BE2C (cell line): ENCODE measurements around the gene FAM89A.

ENCODE experiments used
- DNase-seq: peaks from one replicate; pipeline ENCODE4 v3.0.0-alpha.2; 2020
- H3K27me3 ChIP-seq: fragments of 250-450 bp; sonication (Bioruptor Pico); 2 replicates; pipeline ENCODE4 v1.5.1; 2020; ENCODE audit warnings: mild to moderate bottlenecking
- H3K36me3 ChIP-seq: fragments of 250-450 bp; sonication (Bioruptor Pico); 2 replicates; pipeline ENCODE4 v1.5.1; 2020; ENCODE audit warnings: mild to moderate bottlenecking
- H3K4me1 ChIP-seq: fragments of 250-450 bp; sonication (Bioruptor Pico); 2 replicates; pipeline ENCODE4 v1.5.1; 2020
- H3K4me3 ChIP-seq: 2 replicates; pipeline ENCODE4 v1.5.1; 2011; ENCODE audit warnings: low read depth, low read length
- H3K9me3 ChIP-seq: fragments of 250-450 bp; sonication (Bioruptor Pico); 2 replicates; pipeline ENCODE4 v1.5.1; 2020
- CTCF ChIP-seq: IDR thresholded peaks from 2 replicates; pipeline ENCODE4 v1.5.1; 2012; ENCODE audit warnings: mild to moderate bottlenecking, low read depth, low read length

FAM89A gene

GRCh38 chr1:230983811-230984210 is 56.2 kb downstream of the FAM89A start:
- H3K9me3 ChIP-seq, result no peaks in the 10 kb centered on the region
- DNase-seq, result no peak
- no peaks in the 10 kb centered on the region for H3K27me3 ChIP-seq
- H3K4me3 ChIP-seq, result no peak overlapping the region
- H3K4me1 ChIP-seq, result no peaks in the 10 kb centered on the region
- no peaks in the 10 kb centered on the region for H3K36me3 ChIP-seq
- no peak for TF ChIP-seq CTCF

GRCh38 chr1:230982696-230983095 is 57.4 kb downstream of the FAM89A start:
- Histone ChIP-seq H3K4me3 (no peak overlapping the region), H3K27me3 (no peaks in the 10 kb centered on the region), H3K4me1 (no peaks in the 10 kb centered on the region), H3K9me3 (no peaks in the 10 kb centered on the region), H3K36me3 (no peaks in the 10 kb centered on the region)
- no peak for TF ChIP-seq CTCF
- DNase-seq, result no peak

GRCh38 chr1:230979952-230980351 is 60.1 kb downstream of the FAM89A start:
- TF ChIP-seq CTCF, result no peak
- peak overlapping the region; percentile 89 for H3K4me3 ChIP-seq
- H3K9me3 ChIP-seq, result no peaks in the 10 kb centered on the region
- no peak for DNase-seq
- H3K27me3 ChIP-seq, result no peaks in the 10 kb centered on the region
- no peaks in the 10 kb centered on the region for H3K4me1 ChIP-seq
- H3K36me3 ChIP-seq, result no peaks in the 10 kb centered on the region

DNA sequence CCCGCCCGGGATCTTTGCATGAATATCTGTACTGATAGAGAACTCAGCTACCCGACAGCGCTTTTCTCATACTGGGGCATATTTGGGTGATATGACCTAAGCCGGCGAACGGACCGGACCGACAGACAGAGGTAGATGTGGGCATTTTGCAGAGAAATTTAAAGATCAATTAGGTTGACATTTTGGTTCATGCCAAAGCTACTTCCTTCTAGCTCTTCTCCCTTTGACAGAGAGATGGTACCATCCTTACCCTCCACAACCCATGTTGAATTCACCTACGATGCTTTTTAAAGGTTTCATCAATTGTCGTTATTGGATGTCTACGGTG is 60.7 kb downstream of the FAM89A start:
- H3K4me1 ChIP-seq, result no peaks in the 10 kb centered on the region
- H3K4me3 ChIP-seq, result peak overlapping the region; percentile 89
- no peaks in the 10 kb centered on the region for H3K9me3 ChIP-seq
- DNase-seq, result no peak
- H3K36me3 ChIP-seq, result no peaks in the 10 kb centered on the region
- no peaks in the 10 kb centered on the region for H3K27me3 ChIP-seq
- no peak for TF ChIP-seq CTCF

DNA sequence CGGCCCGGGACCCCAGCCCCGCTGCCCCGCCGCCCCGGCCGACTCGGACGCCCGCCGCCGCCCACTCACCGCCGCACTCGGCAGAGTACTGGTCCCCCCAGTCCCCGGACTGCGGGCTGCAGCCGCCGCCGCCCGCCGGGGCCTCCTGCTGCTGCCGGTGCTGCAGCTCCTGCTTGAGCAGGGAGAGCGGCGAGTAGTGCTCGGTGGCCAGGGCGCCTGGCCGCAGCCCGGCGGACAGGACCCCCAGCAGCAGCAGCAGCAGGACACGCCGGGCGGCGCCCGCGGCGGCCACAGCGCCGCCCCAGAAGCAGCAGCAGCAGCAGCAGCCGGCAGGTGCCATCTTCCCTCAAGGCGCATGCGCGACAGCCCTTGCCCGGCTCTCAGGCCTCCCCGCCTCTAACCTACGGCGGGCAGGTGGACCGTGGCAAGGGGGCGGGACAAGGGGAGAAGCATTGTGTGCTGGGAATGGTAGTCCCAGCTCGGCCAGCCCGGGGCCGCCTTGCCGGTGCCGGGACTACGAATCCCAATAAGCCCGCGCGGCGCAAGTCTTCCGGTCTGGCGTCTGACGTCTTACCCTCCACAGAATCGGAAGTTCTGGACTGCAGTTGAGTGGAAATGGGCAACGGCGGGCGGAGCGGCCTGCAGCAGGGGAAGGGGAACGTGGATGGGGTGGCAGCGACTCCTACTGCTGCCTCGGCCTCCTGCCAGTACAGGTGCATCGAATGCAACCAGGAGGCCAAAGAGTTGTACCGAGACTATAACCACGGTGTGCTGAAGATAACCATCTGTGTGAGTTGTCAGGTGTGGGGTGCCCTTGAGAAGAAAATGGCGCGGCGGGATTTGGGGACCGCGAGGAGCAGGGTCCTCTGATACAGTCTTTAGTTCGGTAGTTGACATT is 61.3 kb downstream of the FAM89A start, which contains the start of the genes ARV1 and TTC13:
Gene ARV1 (plus strand): TSS at position 604 of the 898 bp plus-strand sequence. CDS start 12 bp downstream, at position 616.
Gene TTC13 (minus strand): TSS at position 371 of the 898 bp plus-strand sequence. CDS start 31 bp downstream, at position 340.
- no peaks in the 10 kb centered on the region for H3K27me3 ChIP-seq
- H3K36me3 ChIP-seq, result no peaks in the 10 kb centered on the region
- H3K9me3 ChIP-seq, result no peaks in the 10 kb centered on the region
- TF ChIP-seq CTCF, result peak; percentile 52
- H3K4me1 ChIP-seq, result no peaks in the 10 kb centered on the region
- peak within 1 kb of the TSS; percentile 89 for H3K4me3 ChIP-seq
- peak; percentile 100 for DNase-seq
